Renal cortex interstitium (tissue), 11 donors: Measurements from ENCODE around the gene GRB10. TPM values are rescaled to one million over a fixed set of nuclear protein-coding genes. Genes with fewer than 3 reads are reported as not detected.
"Not testable (repeated sequence)": the region's sequence is repeated elsewhere in the genome, so short reads cannot be mapped to it uniquely, and the experiment has no call there.

Experiments used
- DNase-seq, 11 donors: peaks; one replicate each; pipeline ENCODE4 v3.0.0-alpha.2; 2013; ENCODE audit warnings: low read depth in 9 of 11, low spot score in 4 of 11; ENCODE audit errors: extremely low read depth in 1 of 11
- polyA plus RNA-seq, 3 donors: library from polyadenylated mRNA; unstranded; fragments of 120-200 nt; gene quantifications; one replicate each; pipeline ENCODE4 v1.2.1, GENCODE V29; 2013; ENCODE audit not compliant: insufficient read length in 3 of 3

The GRB10 gene
- polyA plus RNA-seq, 3 donors = 33.6 to 43.5 (median 38.9) TPM

DNA sequence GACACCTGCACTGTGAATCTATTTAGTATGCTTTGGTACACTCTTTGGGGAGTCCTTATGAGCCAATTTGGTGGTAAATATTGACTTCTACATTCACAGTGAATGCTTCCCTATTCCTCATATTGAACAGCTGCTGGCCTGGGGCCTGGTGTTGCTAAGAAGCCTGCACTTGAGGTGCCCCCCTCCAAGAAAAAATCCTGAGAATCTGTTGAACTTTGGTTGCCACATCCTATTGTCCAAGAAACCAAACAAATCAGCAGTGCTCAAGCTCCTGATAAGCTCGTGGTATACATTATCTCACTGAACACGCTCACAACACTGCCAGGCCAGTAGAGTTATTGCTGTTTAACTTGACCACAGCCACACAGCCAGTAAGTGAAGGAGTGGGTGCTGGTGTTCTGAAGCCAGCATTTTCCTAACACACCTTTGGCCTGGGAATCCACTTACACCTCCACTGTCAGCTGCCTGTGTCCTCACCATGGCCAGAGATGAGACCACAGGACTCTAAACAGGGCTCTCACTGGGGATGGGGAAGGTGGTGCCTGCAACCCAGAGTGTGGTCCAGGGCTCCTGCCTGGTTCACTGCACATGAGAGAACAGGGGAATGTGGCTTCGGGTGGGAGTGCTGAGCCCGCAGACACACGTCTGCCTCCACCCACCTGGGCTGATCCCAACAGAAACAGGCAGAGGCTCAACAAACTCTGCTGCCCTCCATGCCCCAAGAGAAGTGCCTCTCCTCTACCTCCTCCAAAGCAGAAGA, 224.2 kb downstream of the GRB10 start:
- no peak for DNase-seq

- DNase-seq = no peak
These were observed 225.6 kb downstream of the GRB10 start for GRCh38 chr7:50557099-50557498.

DNA sequence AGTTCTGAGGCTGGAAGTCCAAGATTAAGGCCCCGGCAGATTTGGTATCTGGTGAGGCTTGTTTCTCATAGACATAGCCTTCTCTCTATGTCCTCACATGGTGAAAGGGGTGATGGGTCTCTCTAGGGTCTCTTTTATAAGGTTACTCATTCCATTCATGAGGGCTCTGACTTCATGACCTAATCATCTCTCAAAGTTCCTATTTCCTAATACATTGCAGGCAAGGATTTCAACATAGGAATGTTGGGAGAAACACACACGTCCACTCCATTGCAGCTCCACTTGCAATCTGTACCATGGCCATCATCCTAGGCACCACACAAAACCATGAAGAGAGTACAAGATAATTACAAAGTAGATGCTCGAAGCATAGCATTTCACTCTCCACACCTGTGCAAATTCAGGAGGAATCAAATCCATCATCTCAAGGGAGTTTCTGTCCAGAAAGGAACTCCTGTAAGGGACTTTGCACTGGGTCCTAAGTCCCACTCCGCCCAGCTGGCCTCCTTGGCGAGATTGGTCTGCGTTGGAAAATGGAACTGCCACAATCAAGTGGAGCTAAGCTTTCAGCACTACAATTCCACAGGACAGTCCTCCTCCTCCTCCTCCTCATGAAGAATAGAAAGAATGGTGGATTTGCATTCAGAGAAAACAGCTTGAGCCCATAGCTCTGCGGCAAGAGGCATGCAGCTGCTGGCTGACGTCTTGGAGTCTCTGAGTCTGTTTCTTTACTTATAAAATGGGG, 226.3 kb downstream of the GRB10 start:
- no peak for DNase-seq

DNA sequence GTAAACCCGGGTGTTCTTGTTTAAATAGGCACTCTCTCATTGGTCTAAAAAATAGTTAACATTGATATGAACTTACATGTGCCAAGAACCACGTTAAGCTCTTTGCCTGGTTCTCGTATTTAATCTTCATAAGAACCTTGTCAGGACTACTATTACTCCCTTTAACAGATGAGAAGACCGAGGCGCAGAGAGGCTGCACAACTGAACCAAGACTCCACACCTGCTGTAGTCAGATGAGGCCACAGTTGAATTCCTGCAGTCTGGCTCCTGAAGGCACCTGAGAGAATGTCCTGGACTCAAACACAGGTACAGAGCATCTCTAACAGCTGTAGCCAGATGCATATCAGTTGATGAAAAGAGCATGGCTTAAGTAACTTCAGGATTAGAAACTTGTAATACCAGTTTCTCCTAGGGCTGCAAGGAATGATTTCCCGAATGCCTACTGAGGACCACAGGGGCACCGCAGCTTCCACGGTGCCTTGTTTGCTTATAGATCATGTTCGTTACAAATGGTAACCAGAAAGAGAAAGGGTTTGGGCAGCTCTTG, 227.0 kb downstream of the GRB10 start:
- no peak for DNase-seq

GRCh38 chr7:50554431-50555322, 228.0 kb downstream of the GRB10 start:
- no peak for DNase-seq

DNA sequence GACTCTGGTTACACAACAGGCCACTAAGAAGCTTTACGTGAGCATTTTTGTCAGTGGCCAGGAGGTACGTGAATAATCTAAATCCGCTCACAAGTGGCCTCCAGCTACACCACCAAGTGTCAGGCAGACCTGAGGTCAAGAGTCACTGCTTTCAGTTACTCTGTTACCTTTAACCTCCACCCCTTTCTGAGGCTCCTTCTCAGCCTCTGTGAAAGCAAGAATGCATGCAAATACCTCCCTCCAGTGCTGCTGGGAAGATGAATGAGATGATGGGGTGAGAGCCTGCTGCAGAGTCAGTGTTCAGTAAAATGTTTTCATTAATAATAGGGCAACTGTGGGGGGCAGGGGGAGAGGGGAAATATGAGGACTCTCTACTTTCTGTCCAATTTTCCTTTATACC, 228.7 kb downstream of the GRB10 start:
- no peak for DNase-seq

DNA sequence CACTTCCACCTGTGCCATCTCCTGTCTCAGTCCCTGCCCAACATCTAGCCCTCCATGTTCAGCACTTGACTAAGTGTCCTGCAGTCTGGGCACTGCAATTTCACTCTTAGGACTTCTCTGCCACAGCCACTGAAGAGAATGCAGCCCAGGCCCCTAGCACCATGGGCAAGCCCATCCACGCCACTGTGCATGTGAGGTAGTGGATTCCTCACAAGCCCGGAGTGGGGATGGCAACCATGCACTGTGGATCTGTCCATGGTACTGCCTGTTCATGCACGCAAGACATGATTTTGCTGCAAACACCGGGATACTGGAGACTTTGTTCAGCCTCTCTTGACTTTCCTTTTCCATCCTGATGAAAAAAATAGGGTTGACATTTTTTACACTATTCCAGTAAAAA, 229.8 kb downstream of the GRB10 start:
- DNase-seq = peak in 8 of 11 donors; percentile 29 to 63 (median 56)

- DNase-seq = no peak
These were observed 230.6 kb downstream of the GRB10 start for GRCh38 chr7:50552139-50552538.

GRCh38 chr7:50545613-50546012, 237.1 kb downstream of the GRB10 start:
- not testable (repeated sequence) for DNase-seq

DNA sequence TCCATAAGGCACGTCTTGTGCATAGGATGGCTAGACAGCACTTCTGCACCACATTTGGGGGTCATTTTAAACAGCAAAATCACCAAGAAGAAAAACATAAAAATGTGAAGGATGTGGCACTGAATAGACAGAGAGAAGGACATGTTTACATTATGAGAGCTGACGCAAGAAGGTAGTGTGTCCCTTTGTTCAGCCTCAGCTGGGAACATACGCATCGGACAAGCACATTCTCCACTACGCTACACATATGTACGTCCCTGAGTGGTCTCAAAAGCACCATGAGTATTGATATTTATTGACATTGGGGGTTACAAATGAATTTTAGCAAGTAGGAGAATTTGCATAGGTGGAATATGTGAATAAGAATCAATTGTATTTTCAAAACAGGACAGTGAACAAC, 237.7 kb downstream of the GRB10 start:
- no peak for DNase-seq

DNA sequence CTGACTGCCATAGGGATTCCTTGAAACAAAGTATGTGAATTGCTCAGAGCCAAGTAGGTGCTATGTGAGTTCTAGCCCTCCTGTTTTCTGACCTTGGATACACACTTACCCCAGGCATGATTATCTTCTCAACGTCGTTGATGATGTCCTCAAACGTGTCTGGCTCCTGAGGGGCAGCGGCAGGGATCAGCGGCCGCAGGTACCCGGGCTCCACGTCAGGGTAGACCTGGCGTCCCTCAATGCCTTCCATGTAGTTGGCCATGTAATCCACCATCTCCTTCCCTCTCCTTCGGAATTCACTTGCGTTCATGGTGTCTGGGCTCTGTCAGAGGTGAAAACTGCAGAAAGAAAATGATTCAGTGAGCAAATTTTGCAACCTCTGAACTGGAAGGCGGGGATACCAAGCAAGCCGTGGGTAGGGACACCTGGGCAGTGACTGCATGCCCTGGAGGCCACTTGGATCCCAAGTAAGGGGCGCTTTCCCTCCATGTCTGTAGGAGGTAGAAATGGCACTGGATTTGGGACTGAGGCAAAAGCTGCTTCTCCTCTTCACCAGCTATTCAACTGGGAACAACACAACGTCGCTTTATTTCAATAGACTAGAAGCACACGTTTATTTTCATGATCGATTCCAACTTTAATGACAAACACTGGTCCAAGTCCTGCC, 238.8 kb downstream of the GRB10 start:
- DNase-seq = no peak

DNA sequence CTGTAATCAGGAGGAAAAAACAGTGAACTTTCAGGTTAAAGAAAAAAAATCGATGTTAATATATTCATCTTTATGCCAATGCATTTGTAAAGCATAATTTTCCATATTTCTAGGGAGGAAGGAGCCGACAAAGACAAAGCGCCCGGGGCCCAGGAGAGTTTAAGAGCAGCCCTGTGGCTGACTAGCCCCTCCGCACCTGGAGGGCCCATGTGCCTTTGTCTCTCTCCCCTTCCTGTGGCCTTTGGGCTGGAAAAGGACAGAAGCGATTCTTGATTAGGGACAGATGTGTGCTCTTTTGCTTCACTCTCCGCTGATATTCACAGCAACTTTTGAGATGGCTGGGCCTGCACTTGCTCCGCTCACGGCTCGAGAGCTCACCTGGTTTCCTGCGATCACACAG, 240.6 kb downstream of the GRB10 start:
- DNase-seq = no peak

DNA sequence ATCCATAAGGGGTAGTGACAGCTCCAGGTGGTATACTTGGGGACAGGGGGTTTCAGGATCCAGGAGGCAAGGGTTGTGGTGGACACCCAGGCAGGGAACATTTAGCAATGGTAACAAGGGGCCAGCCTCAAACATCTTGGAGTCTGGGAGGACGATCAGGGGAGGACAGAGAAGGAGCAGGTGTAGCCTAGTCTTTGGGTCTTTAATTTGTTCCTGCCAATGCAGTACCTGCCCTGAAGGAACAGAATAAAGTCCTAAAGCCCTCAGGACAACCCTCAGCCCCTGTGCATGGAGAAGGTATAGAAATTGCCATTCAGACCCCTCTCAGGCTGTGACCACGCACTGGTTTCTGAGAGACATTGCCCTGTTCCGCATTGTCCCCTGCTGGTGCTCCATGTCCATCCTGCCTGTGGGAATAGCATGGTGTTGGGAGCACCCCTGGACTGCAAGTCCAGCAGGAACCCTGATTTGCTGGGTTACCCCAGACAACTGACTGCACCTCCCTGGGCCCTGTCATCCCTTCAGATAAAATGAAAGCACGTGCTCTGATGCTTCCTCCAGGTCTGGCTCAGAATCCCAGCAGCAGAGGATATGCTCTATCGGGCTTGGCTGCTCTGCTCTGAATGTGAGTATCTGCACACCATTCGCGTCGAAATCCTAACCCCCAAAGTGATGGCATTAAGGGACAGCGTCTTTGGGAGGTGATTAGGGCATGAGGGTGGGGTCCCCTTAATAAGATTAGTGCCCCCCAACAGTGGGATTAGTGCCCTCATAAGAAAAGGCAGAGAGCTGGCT, 241.7 kb downstream of the GRB10 start:
- DNase-seq = no peak

Other genes with a start within 250 kb of the GRB10 start
- gene DDC, start 217.5 kb downstream of the GRB10 start, polyA plus RNA-seq = 10 to 100 TPM; 64.7 to 86.3 (median 75.1) TPM